Stimulated activated naive B cell treated with anti-CD40 and anti-IgM and Interleukin-4, amounts not matched to agents 10 μg/mL and 1 μg/mL and 100 μg/mL, for 72 hours (primary cell): ENCODE data around the gene IFT22.
"Not testable (repeated sequence)": the region's sequence is repeated elsewhere in the genome, so short reads cannot be mapped to it uniquely, and the experiment has no call there.

Experiments used
- ATAC-seq, 2 donors: fragments of 150-1000 bp; cut with Tn5 transposase; replicated peaks; 2 replicates each; pipeline ENCODE4 v1.10.0; 2021; ENCODE audit warnings: moderate library complexity in 1 of 2
- DNase-seq: peaks from one replicate; pipeline ENCODE4 v3.0.0; 2021
- H3K27ac Mint-ChIP-seq: one replicate; pipeline ENCODE4 v1.8.0; 2022; ENCODE audit warnings: mild to moderate bottlenecking, mixed read lengths
- H3K27me3 Mint-ChIP-seq, 2 donors: one replicate each; pipeline ENCODE4 v1.8.0; 2022; ENCODE audit warnings: mixed read lengths in 2 of 2
- H3K36me3 Mint-ChIP-seq, 2 donors: one replicate each; pipeline ENCODE4 v1.8.0; 2022; ENCODE audit warnings: mixed read lengths in 2 of 2, mild to moderate bottlenecking in 1 of 2
- H3K4me1 Mint-ChIP-seq, 2 donors: one replicate each; pipeline ENCODE4 v1.8.0; 2022; ENCODE audit warnings: mixed read lengths in 2 of 2, mild to moderate bottlenecking in 1 of 2
- H3K4me3 Mint-ChIP-seq, 2 donors: one replicate each; pipeline ENCODE4 v1.8.0; 2022; ENCODE audit warnings: mild to moderate bottlenecking in 2 of 2, mixed read lengths in 2 of 2, moderate library complexity in 1 of 2
- H3K9me3 Mint-ChIP-seq, 2 donors: one replicate each; pipeline ENCODE4 v1.8.0; 2022; ENCODE audit warnings: mixed read lengths in 2 of 2, mild to moderate bottlenecking in 1 of 2

The IFT22 gene

GRCh38 chr7:101300465-101301376 is 20.9 kb downstream of the IFT22 start:
- peaks cover 4 to 20% of the 10 kb centered on the region in 2 donors for H3K36me3 Mint-ChIP-seq
- H3K9me3 Mint-ChIP-seq = peaks cover 10 to 15% of the 10 kb centered on the region in 2 donors

GRCh38 chr7:101299511-101300464 is 21.8 kb downstream of the IFT22 start:
- Mint-ChIP-seq H3K36me3 (peaks cover 4 to 20% of the 10 kb centered on the region in 2 donors), H3K4me3 (peak overlapping the region in 1 of 2 donors; percentile 31), H3K27ac (no peak overlapping the region), H3K9me3 (peaks cover 10 to 15% of the 10 kb centered on the region in 2 donors), H3K4me1 (peaks cover 0 to 2% of the 10 kb centered on the region in 2 donors), H3K27me3 (peaks cover 44 to 67% of the 10 kb centered on the region in 2 donors)
- DNase-seq = no peak
- ATAC-seq = no peak

More at GRCh38 chr7:101300465-101301376, 20.9 kb downstream of the IFT22 start:
- Mint-ChIP-seq H3K27ac (no peak overlapping the region), H3K4me3 (no peak overlapping the region), H3K4me1 (peaks cover 0 to 2% of the 10 kb centered on the region in 2 donors), H3K27me3 (peaks cover 42 to 65% of the 10 kb centered on the region in 2 donors)
- no peak for DNase-seq
- ATAC-seq = no peak

- H3K4me1 Mint-ChIP-seq = peaks cover 6 to 10% of the 10 kb centered on the region in 2 donors
- peaks cover 0 to 3% of the 10 kb centered on the region in 2 donors for H3K36me3 Mint-ChIP-seq
- no peaks in the 10 kb centered on the region for H3K9me3 Mint-ChIP-seq
- ATAC-seq (no peak), DNase-seq (no peak)
- no peak overlapping the region for H3K27ac Mint-ChIP-seq
- peaks cover 53 to 75% of the 10 kb centered on the region in 2 donors for H3K27me3 Mint-ChIP-seq
- H3K4me3 Mint-ChIP-seq = no peak overlapping the region
These were observed 26.8 kb downstream of the IFT22 start for GRCh38 chr7:101294832-101295121.

GRCh38 chr7:101294039-101294831 is 27.4 kb downstream of the IFT22 start:
- H3K27ac Mint-ChIP-seq = no peak overlapping the region

GRCh38 chr7:101293069-101294021 is 28.3 kb downstream of the IFT22 start:
- not testable (repeated sequence) for DNase-seq, H3K36me3 Mint-ChIP-seq, H3K27ac Mint-ChIP-seq, ATAC-seq, H3K4me3 Mint-ChIP-seq, H3K9me3 Mint-ChIP-seq
- H3K4me1 Mint-ChIP-seq = peaks cover 8 to 12% of the 10 kb centered on the region in 2 donors
- peaks cover 57 to 79% of the 10 kb centered on the region in 2 donors for H3K27me3 Mint-ChIP-seq

More at GRCh38 chr7:101294039-101294831, 27.4 kb downstream of the IFT22 start:
- Mint-ChIP-seq H3K36me3 (peaks cover 0 to 3% of the 10 kb centered on the region in 2 donors), H3K4me3 (no peak overlapping the region), H3K9me3 (no peaks in the 10 kb centered on the region), H3K27me3 (peaks cover 54 to 75% of the 10 kb centered on the region in 2 donors), H3K4me1 (peaks cover 8 to 12% of the 10 kb centered on the region in 2 donors)
- ATAC-seq (no peak), DNase-seq (no peak)

- H3K4me3 Mint-ChIP-seq, DNase-seq, H3K36me3 Mint-ChIP-seq, H3K27ac Mint-ChIP-seq, ATAC-seq, H3K9me3 Mint-ChIP-seq: not testable (repeated sequence)
- peaks cover 8 to 12% of the 10 kb centered on the region in 2 donors for H3K4me1 Mint-ChIP-seq
- peaks cover 58 to 81% of the 10 kb centered on the region in 2 donors for H3K27me3 Mint-ChIP-seq
These were observed 29.0 kb downstream of the IFT22 start for GRCh38 chr7:101292566-101292965.

GRCh38 chr7:101290186-101291037 is 31.2 kb downstream of the IFT22 start:
- H3K36me3 Mint-ChIP-seq, H3K9me3 Mint-ChIP-seq, H3K4me3 Mint-ChIP-seq, DNase-seq, H3K27ac Mint-ChIP-seq: not testable (repeated sequence)
- ATAC-seq = peak; percentile 63 to 71
- H3K4me1 Mint-ChIP-seq = peaks cover 11 to 12% of the 10 kb centered on the region in 2 donors
- H3K27me3 Mint-ChIP-seq = peaks cover 64 to 91% of the 10 kb centered on the region in 2 donors

GRCh38 chr7:101289687-101290086 is 31.9 kb downstream of the IFT22 start:
- not testable (repeated sequence) for H3K4me3 Mint-ChIP-seq, H3K27ac Mint-ChIP-seq, H3K36me3 Mint-ChIP-seq, DNase-seq, H3K9me3 Mint-ChIP-seq
- Mint-ChIP-seq H3K27me3 (peaks cover 61 to 93% of the 10 kb centered on the region in 2 donors), H3K4me1 (peaks cover 11 to 12% of the 10 kb centered on the region in 2 donors)
- peak; percentile 64 to 73 for ATAC-seq

GRCh38 chr7:101288439-101288838 is 33.2 kb downstream of the IFT22 start:
- Mint-ChIP-seq H3K4me3 (no peak overlapping the region), H3K4me1 (peaks cover 11 to 12% of the 10 kb centered on the region in 2 donors), H3K27me3 (peaks cover 49 to 80% of the 10 kb centered on the region in 2 donors), H3K9me3 (peaks cover 0 to 2% of the 10 kb centered on the region in 2 donors), H3K27ac (no peak overlapping the region), H3K36me3 (no peaks in the 10 kb centered on the region)
- DNase-seq = no peak
- ATAC-seq = no peak

- DNase-seq = no peak
- Mint-ChIP-seq H3K27ac (no peak overlapping the region), H3K9me3 (peaks cover 0 to 2% of the 10 kb centered on the region in 2 donors), H3K4me1 (peaks cover 16 to 22% of the 10 kb centered on the region in 2 donors), H3K27me3 (peaks cover 44 to 72% of the 10 kb centered on the region in 2 donors), H3K36me3 (no peaks in the 10 kb centered on the region), H3K4me3 (no peak overlapping the region)
- ATAC-seq = no peak
These were observed 34.6 kb downstream of the IFT22 start for GRCh38 chr7:101287032-101287431.

GRCh38 chr7:101285880-101286279 is 35.7 kb downstream of the IFT22 start:
- DNase-seq, H3K27ac Mint-ChIP-seq, H3K36me3 Mint-ChIP-seq, H3K4me3 Mint-ChIP-seq, H3K9me3 Mint-ChIP-seq, ATAC-seq: not testable (repeated sequence)
- H3K4me1 Mint-ChIP-seq = peaks cover 16 to 22% of the 10 kb centered on the region in 2 donors
- peaks cover 39 to 67% of the 10 kb centered on the region in 2 donors for H3K27me3 Mint-ChIP-seq

- no peak for ATAC-seq
- Mint-ChIP-seq H3K27me3 (peaks cover 39 to 66% of the 10 kb centered on the region in 2 donors), H3K9me3 (peaks cover 0 to 2% of the 10 kb centered on the region in 2 donors), H3K36me3 (no peaks in the 10 kb centered on the region), H3K4me1 (peaks cover 11 to 16% of the 10 kb centered on the region in 2 donors), H3K27ac (no peak overlapping the region), H3K4me3 (no peak overlapping the region)
- no peak for DNase-seq
These were observed 36.4 kb downstream of the IFT22 start for GRCh38 chr7:101285171-101285570.
